Breast epithelium (tissue), 4 donors: ENCODE results near the gene PFN1. TPM values are rescaled to one million over a fixed set of nuclear protein-coding genes. Genes with fewer than 3 reads are reported as not detected.
"Not testable (repeated sequence)": the region's sequence is repeated elsewhere in the genome, so short reads cannot be mapped to it uniquely, and the experiment has no call there.

Source experiments
- DNase-seq, 2 donors: peaks; one replicate each; pipeline ENCODE4 v3.0.0-alpha.2; 2019; ENCODE audit warnings: low spot score in 2 of 2
- H3K27ac ChIP-seq, 2 donors: fragments of 200-600 bp; sonication (generic) in 1 of 2; one replicate each; pipeline ENCODE4 v1.5.1; 2016 to 2019; ENCODE audit warnings: mild to moderate bottlenecking in 1 of 2
- H3K27me3 ChIP-seq, 2 donors: fragments of 200-600 bp; sonication (generic) in 1 of 2; one replicate each; pipeline versions ENCODE4 v1.5.1 to v1.6.0; 2017 to 2019; ENCODE audit warnings: control low read depth in 1 of 2, mild to moderate bottlenecking in 1 of 2
- H3K36me3 ChIP-seq: fragments of 200-600 bp; one replicate; pipeline ENCODE4 v1.5.1; 2019
- H3K4me1 ChIP-seq, 2 donors: fragments of 200-600 bp; sonication (generic); one replicate each; pipeline ENCODE4 v1.5.1; 2016 to 2019; ENCODE audit warnings: control low read depth in 1 of 2
- H3K4me3 ChIP-seq, 3 donors: fragments of 200-600 bp; sonication (generic); 1 replicate in 2 of 3; 2 replicates in 1 of 3; pipeline ENCODE4 v1.5.1; 2016 to 2019; ENCODE audit warnings: mild to moderate bottlenecking in 3 of 3, moderate library complexity in 2 of 3
- H3K9me3 ChIP-seq, 2 donors: fragments of 200-600 bp; sonication (generic) in 1 of 2; one replicate each; pipeline ENCODE4 v1.5.1; 2016 to 2019; ENCODE audit warnings: control low read depth in 1 of 2
- CTCF ChIP-seq, 3 donors: fragments of 450-650 bp; IDR thresholded peaks; one replicate each; pipeline ENCODE4 v1.5.1; 2016 to 2017; ENCODE audit warnings: antibody characterized with exemption in 3 of 3, mild to moderate bottlenecking in 3 of 3, moderate library complexity in 3 of 3
- POLR2A ChIP-seq: fragments of 450-650 bp; IDR thresholded peaks from one replicate; pipeline ENCODE4 v1.6.1; 2016; ENCODE audit warnings: antibody characterized with exemption, mild to moderate bottlenecking, moderate library complexity
- POLR2AphosphoS5 ChIP-seq, 3 donors: sonication (generic); formaldehyde crosslinking; IDR thresholded peaks; one replicate each; pipeline ENCODE4 v1.6.1; 2017; ENCODE audit warnings: antibody characterized with exemption in 3 of 3
- intact Hi-C: fragments of 100-400 bp; cut with DNase I; formaldehyde crosslinking; loops from one replicate; pipeline ENCODE4 v1.15.1; 2023; ENCODE audit warnings: low total_unique reads
- total RNA-seq, 3 donors: library from RNA; depleted of rRNA; stranded (reverse); fragments of >200 nt; gene quantifications; one replicate each; pipeline ENCODE4 v1.1.0, GENCODE V29; 2016

PFN1 gene
- total RNA-seq, 3 donors from 2014 or later, result 290 to 487 (median 379) TPM

- TF ChIP-seq CTCF (IDR thresholded peaks at IDR 0.05) (peak; percentile 66 to 91 (median 83)), POLR2AphosphoS5 (IDR thresholded peaks at IDR 0.05) (peak; percentile 30 to 70 (median 59)), POLR2A (no peak)
- intact Hi-C loops, result loop anchor here (10.0 kb wide), 1 partner anchor 76 kb away; the partner anchor contains the start of gene CAMTA2
Observed at GRCh38 chr17:4908711-4909496, 39.4 kb downstream of the PFN1 start.

DNA sequence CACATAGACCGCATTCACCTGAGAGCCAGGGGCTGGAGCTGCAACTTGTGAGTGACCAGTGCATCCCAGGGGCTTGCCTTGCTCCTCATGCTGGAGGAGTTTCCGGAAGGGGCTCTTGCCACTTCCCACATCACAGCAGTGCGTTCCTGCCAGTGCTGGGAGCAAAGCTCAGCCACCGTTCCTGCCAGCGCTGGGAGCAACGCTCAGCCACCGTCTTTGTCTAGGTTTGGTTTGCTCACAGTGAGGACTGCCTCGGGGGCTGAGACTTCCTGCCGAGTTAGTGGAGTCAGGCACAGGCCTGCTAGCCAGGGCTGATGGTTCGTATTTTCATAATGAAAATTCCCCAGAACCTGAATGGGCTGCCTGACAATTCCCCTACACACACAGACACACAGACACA lies 40.0 kb downstream of the PFN1 start:
- H3K27ac ChIP-seq, result peak overlapping the region; percentile 89 to 91
- intact Hi-C loops, result loop anchor here (10.0 kb wide), 1 partner anchor 76 kb away; the partner anchor contains the start of gene CAMTA2

More at GRCh38 chr17:4908711-4909496, 39.4 kb downstream of the PFN1 start:
- peak; percentile 88 to 94 for DNase-seq
- Histone ChIP-seq H3K9me3 (no peaks in the 10 kb centered on the region), H3K27me3 (no peaks in the 10 kb centered on the region), H3K27ac (peak overlapping the region; percentile 89 to 91), H3K4me3 (peak overlapping the region in 2 of 3 donors; percentile 13 to 23), H3K4me1 (no peaks in the 10 kb centered on the region), H3K36me3 (no peaks in the 10 kb centered on the region)

DNA sequence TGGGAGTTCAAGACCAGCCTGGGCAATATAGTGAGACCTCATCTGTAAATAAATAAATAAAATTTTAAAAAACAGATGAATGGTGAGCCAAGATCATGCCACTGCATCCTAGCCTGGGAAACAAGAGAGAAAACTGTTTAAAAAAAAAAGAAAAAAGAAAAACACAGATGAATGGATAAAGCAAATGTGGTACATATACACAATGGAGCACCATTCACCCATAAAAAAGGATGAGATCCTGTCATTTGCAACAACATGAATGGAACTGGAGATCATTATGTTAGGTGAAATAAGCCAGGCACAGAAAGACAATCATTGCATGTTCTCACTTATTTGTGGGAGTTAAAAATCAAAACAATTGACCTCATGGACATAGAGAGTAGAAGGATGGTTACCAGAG lies 41.7 kb downstream of the PFN1 start:
- H3K4me3 ChIP-seq, H3K27me3 ChIP-seq, H3K27ac ChIP-seq, DNase-seq, H3K4me1 ChIP-seq, H3K9me3 ChIP-seq, H3K36me3 ChIP-seq: not testable (repeated sequence)
- intact Hi-C loops, result loop anchor here (10.0 kb wide), 1 partner anchor 78 kb away; the partner anchor contains the start of gene CAMTA2

More for the DNA sequence above, 40.0 kb downstream of the PFN1 start:
- TF ChIP-seq CTCF (IDR thresholded peaks at IDR 0.05) (no peak), POLR2A (no peak), POLR2AphosphoS5 (IDR thresholded peaks at IDR 0.05) (no peak)
- Histone ChIP-seq H3K9me3 (no peaks in the 10 kb centered on the region), H3K36me3 (no peaks in the 10 kb centered on the region), H3K4me1 (no peaks in the 10 kb centered on the region), H3K4me3 (peak overlapping the region in 1 of 3 donors; percentile 15), H3K27me3 (no peaks in the 10 kb centered on the region)
- DNase-seq, result peak in 1 of 2 donors; percentile 81

- peak; percentile 77 to 87 for DNase-seq
- H3K9me3 ChIP-seq, result no peaks in the 10 kb centered on the region
- no peak within 1 kb of the TSS for H3K4me3 ChIP-seq
- peak; percentile 75 to 90 (median 78) for TF ChIP-seq CTCF (IDR thresholded peaks at IDR 0.05)
- TF ChIP-seq POLR2A, result no peak
- H3K36me3 ChIP-seq, result no peaks in the 10 kb centered on the region
- intact Hi-C loops, result loop anchor here (10.0 kb wide), 1 partner anchor 82 kb away; the partner anchor contains the start of gene CAMTA2
- peaks cover 0 to 3% of the 10 kb centered on the region in 2 donors for H3K4me1 ChIP-seq
- no peaks in the 10 kb centered on the region for H3K27me3 ChIP-seq
- peak within 1 kb of the TSS; percentile 52 to 67 for H3K27ac ChIP-seq
Observed at GRCh38 chr17:4903051-4903818, 45.1 kb downstream of the PFN1 start, which contains the start of gene CHRNE. CHRNE (minus strand) TSS chr17:4903098; CDS start chr17:4903063, 35 bp downstream.

DNA sequence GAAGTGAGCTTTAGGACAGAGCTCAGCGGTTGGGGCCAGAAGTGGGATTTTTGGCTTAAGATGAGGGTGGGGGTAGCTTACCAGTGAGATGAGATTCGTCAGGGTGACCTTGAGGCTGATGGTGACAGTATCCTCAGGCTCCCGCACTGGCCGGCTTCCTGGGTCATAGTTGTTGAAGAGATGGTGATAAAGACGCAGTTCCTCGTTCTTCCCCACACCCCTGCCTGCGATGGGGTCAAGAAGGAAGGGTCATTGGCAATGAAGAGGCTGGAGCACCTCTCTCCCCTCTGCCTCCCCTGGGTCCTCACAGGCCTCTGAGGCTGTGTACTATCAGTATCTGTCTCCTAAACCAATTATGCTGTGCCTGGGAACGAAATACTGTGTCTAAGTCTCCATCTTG lies 45.8 kb downstream of the PFN1 start:
- Histone ChIP-seq H3K4me1 (peaks cover 0 to 3% of the 10 kb centered on the region in 2 donors), H3K27ac (peak overlapping the region; percentile 52 to 67), H3K9me3 (no peaks in the 10 kb centered on the region), H3K4me3 (no peak overlapping the region), H3K36me3 (no peaks in the 10 kb centered on the region), H3K27me3 (no peaks in the 10 kb centered on the region)
- no peak for DNase-seq
- no peak for TF ChIP-seq POLR2AphosphoS5 (IDR thresholded peaks at IDR 0.05)
- no peak for TF ChIP-seq CTCF (IDR thresholded peaks at IDR 0.05)
- no peak for TF ChIP-seq POLR2A
- intact Hi-C loops, result loop anchor here (10.0 kb wide), 1 partner anchor 82 kb away; the partner anchor contains the start of gene CAMTA2
